T-helper 2 cell (primary cell): ENCODE results near the gene RFX4.
"Not testable (repeated sequence)": the region's sequence is repeated elsewhere in the genome, so short reads cannot be mapped to it uniquely, and the experiment has no call there.

ENCODE experiments used
- DNase-seq, 5 experiments: peaks; one replicate each; pipeline versions ENCODE4 v3.0.0 to v3.0.0-alpha.2; 2012 to 2022

Gene RFX4

GRCh38 chr12:106594447-106594846 is 11.6 kb downstream of the RFX4 start:
- no peak for DNase-seq

DNA sequence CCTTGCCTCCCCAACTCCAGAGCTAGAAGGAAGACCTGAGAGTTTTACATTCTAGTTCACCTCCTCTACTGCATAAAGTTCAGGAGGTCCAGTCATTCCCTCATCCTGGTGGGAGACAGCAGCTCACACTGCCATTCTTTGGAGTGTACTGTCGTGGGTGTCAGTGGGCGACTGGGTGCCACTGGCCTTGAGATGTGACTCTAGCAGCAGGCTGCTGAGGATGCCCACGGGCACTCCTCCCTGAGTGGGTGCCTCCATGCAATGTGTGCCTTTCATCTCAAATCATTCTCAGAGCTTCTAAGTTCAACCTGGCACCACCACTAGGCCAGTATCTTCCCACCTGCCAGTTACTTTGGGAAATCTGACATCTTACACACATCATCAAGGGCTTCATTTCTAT is 12.5 kb downstream of the RFX4 start:
- no peak for DNase-seq

DNA sequence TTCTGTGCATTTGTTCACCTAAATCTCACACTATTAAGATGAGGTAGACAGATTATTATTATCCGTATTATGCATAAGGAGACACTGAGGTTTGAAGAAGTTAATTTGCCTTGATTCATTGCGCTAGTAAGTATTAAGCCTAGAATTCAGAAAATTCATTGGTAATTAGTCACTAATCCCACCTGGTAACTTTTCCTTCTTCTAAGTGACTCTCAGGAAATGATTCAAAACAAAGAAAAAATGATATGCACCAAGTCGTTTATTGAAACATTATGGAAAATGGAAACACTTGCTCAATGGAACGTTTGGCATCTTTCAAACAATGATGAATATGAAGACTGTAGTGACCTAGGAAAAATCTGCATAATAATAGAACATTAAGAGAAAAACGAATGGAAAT is 15.2 kb downstream of the RFX4 start:
- DNase-seq, result no peak

- DNase-seq, result no peak
These were observed 16.5 kb downstream of the RFX4 start for GRCh38 chr12:106599302-106599701.

DNA sequence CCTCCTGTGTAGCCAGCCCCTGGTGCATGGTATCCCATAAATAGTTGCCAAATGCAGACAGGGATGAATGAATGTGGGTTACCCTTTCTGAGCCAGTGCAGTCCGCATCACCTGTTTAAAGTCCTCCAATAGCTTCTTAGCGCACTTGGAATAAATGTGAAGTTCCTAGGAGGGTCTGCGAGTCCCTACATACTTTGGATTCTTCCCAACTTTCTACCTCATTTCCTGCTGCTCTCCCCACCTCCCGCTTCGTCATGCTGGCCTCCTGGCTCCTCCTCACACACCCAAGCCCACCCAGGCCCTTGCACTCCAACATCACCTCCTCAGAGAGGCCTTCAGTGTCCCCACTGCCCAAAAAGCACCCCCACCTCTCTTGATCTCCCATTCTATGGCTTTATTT is 17.7 kb downstream of the RFX4 start:
- DNase-seq, result no peak

GRCh38 chr12:106601031-106601430 is 18.2 kb downstream of the RFX4 start:
- no peak for DNase-seq

GRCh38 chr12:106601496-106601895 is 18.7 kb downstream of the RFX4 start:
- DNase-seq, result no peak

GRCh38 chr12:106602076-106602475 is 19.3 kb downstream of the RFX4 start:
- no peak for DNase-seq

- no peak for DNase-seq
These were observed 22.4 kb downstream of the RFX4 start for GRCh38 chr12:106605254-106605653.

GRCh38 chr12:106620588-106620987 is 37.8 kb downstream of the RFX4 start:
- DNase-seq, result not testable (repeated sequence)

- DNase-seq, result no peak
These were observed 43.2 kb downstream of the RFX4 start for GRCh38 chr12:106625976-106626375.

DNA sequence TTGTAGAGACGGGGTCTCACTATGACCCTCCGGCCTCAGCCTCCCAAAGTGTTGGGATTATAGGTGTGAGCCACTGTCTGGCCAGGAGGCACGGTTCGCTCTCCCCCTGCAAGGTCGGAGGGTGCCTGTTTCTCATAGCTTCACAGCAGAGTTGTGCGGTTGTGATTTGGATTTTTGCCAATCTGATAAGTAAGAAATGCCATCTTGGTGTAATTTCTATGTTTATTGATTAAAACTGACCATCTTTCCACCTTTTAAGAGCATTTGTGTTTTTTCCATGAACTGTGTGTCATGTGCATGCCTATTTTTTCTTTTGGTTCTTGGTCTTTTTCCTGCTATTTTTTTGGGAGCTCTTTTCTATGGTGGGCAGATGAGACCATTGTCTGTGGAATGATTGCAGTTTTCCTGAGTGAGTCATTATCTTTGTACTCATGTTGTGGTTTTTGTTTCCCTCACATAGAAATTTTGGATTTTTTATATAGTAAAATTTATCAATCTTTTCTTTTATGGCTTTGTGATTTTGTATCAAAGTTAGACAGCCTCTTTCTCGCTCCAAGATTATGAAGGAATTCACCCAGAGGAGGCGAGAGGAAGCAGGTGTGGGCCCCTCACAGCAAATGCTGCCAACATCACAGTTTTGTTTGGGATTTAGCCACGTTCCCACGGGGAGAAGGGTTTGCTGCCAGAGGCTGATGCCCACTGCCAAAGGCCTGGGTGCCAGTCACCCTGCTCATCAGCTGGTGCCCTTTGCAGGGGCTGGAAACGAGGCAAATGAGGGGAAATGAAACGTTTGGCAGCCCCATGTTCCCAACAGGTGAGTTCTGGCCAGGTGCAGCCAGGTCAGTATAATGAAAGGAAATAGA is 47.2 kb downstream of the RFX4 start:
- no peak for DNase-seq

GRCh38 chr12:106631150-106631549 is 48.3 kb downstream of the RFX4 start:
- no peak for DNase-seq

GRCh38 chr12:106631797-106632196 is 49.0 kb downstream of the RFX4 start:
- DNase-seq, result no peak

GRCh38 chr12:106632797-106633450 is 50.1 kb downstream of the RFX4 start:
- DNase-seq, result no peak

GRCh38 chr12:106633451-106633823 is 50.6 kb downstream of the RFX4 start:
- no peak for DNase-seq

DNA sequence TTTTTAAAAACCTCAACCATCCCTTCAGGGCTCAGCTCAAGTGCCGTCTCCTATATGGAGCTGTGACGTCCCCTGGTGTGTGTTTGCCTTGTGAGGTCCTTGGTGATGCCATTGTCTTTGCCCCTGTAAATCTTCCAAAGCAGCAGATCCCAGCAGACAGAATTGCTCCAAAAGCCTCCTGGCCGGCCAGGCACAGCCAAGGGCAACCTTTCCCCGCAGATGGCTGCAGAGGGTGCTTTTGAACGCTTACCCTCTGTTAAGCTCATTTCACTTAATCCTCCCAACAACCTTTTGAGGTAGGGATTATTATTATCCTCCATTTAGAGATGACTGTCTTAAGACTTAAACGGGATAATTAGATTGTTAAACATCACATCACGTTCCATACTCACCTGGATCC is 51.4 kb downstream of the RFX4 start:
- DNase-seq, result no peak

DNA sequence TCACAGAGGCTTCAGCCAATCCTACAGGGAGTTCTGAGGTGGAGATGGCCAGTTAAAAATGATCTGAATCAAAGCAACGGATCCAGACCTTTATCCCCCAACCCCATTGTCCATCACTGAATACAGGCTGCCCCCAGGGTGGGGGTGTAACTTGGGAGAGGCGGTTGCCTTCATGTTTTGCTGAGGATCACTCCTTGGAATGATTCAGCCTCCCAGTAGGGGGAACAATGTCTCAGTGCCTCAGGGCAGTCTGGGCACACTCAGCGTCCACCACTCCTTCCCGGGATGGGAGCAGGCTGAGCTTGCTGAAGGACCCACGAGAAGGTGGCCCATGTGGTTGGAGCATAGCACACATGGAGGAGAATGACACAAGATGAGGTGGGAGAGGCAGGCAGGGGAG is 60.2 kb downstream of the RFX4 start:
- no peak for DNase-seq

DNA sequence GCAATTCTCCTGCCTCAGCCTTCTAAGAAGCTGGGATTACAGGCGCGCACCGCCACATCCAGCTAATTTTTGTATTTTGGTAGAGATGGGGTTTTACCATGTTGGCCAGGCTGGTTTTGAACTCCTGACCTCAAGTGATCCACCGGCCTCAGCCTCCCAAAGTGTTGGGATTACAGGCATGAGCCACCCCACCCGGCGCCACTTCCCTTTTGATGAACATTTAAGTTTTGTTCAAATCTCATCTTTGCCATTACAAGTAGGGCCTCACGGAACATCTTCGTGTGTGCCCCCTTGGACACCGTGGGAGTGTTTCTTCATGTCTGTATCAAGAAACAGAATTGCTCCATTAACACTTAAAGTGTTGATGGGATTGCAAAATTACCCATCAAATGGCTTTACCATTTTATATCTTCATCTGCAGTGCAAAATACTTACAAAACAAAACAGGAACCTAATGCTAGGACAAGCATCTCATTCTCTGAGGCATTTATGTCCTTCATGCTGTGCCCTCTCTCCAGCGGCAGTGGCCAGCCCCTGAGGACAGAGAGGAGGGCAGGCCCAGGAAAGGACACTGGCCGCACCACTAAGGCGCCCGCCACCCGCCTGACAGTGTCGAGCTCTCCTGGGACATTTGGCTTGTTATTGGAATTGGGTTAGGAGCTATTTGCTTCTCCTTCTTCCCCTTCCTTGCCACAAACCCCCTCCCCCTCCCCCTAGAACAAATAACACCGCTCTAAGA is 61.7 kb downstream of the RFX4 start:
- DNase-seq, result no peak

DNA sequence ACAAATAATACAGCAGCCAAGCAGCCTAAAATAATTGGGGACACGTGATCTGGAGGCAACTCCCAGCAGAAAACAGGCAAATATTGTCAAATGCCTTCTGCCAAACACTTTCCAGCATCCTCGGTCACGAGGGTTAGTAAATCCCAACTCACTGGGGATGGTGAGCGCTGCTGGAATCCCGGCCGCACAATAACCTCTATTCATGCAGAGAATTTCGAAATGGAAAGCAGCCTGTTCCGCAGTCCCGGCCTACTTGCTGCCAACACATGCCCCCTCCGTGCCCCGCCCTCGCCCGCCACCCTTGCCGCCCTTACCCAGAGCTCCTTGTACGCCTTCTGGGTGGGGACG is 62.2 kb downstream of the RFX4 start:
- DNase-seq, result no peak

DNA sequence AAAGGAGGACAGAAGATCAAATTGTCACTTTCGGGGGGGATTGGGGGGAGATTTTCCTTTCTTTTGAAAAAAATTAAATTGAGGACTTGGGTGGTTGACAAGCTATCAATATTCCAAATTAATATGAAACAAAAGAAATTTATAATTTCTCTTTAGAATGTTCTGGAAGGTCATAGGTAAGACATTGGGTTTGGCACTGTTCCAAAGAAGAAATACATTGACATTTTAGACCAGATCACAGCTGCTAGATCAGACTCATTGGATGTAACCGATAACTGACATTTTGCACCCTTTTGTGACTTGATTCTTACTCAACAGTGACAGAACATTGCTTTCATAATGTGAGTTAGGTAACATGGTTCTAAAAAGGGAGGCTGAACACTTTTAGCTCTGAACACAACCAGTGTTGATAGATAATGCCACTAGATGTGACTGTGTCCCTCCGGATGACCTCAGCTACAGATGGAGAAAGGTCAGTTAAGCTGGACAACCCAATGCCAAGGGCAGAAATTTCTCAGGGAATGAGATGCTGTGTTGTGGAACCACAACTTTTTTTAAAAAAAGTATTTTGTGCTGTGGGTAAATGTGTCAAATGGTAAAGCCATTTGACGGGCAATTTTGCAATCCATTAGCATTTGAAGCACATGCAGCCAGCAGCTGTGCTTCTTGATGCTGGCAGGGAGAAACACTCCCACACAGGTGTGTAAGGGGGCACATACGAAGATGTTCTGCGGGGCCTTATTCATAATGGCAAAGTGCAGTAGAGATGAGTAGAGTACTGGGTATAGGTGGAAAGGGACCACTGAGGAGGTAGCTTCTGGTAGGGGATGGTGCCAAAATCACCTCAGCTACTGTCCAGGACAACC is 62.9 kb downstream of the RFX4 start:
- DNase-seq, result no peak

DNA sequence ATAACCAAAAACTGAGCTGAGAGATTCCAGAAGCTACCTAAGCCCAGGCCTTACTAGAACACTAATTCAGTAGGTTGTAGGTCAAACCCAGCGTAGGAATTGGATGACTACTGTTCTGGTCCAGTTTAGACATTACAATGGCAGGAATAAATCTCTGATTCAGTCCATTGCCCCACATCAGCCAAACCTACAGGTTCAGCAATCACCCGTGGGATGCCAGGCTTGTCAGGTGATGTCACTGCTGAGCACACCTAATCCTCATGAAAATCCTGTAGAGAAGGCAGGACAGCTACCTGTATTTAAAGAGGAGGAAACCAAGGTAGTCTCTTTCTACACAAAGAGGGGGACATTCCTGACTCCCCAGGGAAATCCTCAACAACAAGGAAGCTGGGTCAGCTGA is 63.7 kb downstream of the RFX4 start:
- no peak for DNase-seq
